Measurements from ENCODE around the gene VKORC1. TPM values are rescaled to one million over a fixed set of nuclear protein-coding genes. Genes with fewer than 3 reads are reported as not detected.
A peak's percentile ranks its signal among the peaks of the same experiment; 100 is the strongest.

The VKORC1 gene
- polyA plus RNA-seq, 3 donors, result 59.2 to 113 (median 91.2) TPM

DNA sequence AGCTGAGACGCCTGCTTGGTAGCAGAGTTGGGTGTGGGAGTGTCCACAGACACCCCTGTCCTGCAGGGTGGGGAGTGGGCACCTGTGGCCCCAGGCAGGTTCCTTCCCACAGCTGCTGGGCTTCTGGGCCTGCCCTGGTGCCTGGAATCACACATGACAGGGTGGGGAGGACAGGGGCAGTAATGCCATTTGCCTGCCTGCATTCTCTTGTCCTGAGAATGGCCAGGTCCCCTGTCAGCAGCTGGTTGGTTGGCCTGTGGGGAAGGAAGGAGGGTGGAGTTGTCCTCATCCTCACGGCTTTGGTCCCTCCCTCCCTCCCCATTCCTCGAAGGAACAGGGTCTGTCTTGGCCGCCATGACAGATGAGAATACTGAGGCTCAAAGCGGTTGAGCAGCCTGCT lies 11.0 kb downstream of the VKORC1 start:
- no peak overlapping the region for H3K27ac ChIP-seq (ENCODE audit: low read depth in 1 of 2, low read length in 2 of 2)
- no peak overlapping the region for H3K4me3 ChIP-seq (replicated peaks in 1 of 3; ENCODE audit: low read depth in 2 of 3, low read length in 3 of 3)
- peaks cover 42 to 66% of the 10 kb centered on the region in 2 donors for H3K36me3 Mint-ChIP-seq
- TF ChIP-seq, protein P1, sequence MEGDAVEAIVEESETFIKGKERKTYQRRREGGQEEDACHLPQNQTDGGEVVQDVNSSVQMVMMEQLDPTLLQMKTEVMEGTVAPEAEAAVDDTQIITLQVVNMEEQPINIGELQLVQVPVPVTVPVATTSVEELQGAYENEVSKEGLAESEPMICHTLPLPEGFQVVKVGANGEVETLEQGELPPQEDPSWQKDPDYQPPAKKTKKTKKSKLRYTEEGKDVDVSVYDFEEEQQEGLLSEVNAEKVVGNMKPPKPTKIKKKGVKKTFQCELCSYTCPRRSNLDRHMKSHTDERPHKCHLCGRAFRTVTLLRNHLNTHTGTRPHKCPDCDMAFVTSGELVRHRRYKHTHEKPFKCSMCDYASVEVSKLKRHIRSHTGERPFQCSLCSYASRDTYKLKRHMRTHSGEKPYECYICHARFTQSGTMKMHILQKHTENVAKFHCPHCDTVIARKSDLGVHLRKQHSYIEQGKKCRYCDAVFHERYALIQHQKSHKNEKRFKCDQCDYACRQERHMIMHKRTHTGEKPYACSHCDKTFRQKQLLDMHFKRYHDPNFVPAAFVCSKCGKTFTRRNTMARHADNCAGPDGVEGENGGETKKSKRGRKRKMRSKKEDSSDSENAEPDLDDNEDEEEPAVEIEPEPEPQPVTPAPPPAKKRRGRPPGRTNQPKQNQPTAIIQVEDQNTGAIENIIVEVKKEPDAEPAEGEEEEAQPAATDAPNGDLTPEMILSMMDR (IDR thresholded peaks at IDR 0.05), result no peak
- H3K4me2 ChIP-seq (replicated peaks; ENCODE audit: extremely low read depth, low read length, poor library complexity, severe bottlenecking), result no peak overlapping the region
- H3K27ac Mint-ChIP-seq, result peak overlapping the region in 1 of 7 donors; percentile 66
- intact Hi-C loops (cut with micrococcal nuclease), result no loop called here
- H3K27me3 ChIP-seq (ENCODE audit: control insufficient read depth in 2 of 2, insufficient read depth in 2 of 2, low read length in 2 of 2), result no peaks in the 10 kb centered on the region
- peak overlapping the region; percentile 8 for H3K9ac ChIP-seq (ENCODE audit: insufficient read depth, low read length, poor library complexity, severe bottlenecking)
- H3K79me2 ChIP-seq (ENCODE audit: insufficient read depth, low read length), result peaks cover 39% of the 10 kb centered on the region
- peaks cover 52 to 88% of the 10 kb centered on the region in 2 donors for H3K36me3 ChIP-seq (replicated peaks in 1 of 2; ENCODE audit: control insufficient read depth in 1 of 2, insufficient read depth in 2 of 2, low read length in 2 of 2)
- H3K9me3 Mint-ChIP-seq, result no peaks in the 10 kb centered on the region
- H4K20me1 ChIP-seq (ENCODE audit: insufficient read depth, low read length), result peaks cover 65% of the 10 kb centered on the region
- H3K4me1 ChIP-seq (ENCODE audit: control insufficient read depth in 1 of 2, insufficient read depth in 2 of 2, low read length in 2 of 2), result peaks cover 10 to 20% of the 10 kb centered on the region in 2 donors
- DNase-seq, result no peak
- no peak overlapping the region for H3K4me3 Mint-ChIP-seq
- H3K9me3 ChIP-seq (replicated peaks in 1 of 2; ENCODE audit: control insufficient read depth in 1 of 2, insufficient read depth in 1 of 2, low read length in 2 of 2), result no peaks in the 10 kb centered on the region
- peaks cover 0 to 3% (median 3%) of the 10 kb centered on the region in 3 donors for H3K27me3 Mint-ChIP-seq (ENCODE audit: low read depth in 3 of 3)
- H2AFZ ChIP-seq (ENCODE audit: insufficient read depth, low read depth, low read length, poor library complexity, severe bottlenecking), result no peak overlapping the region
- WGBS (ENCODE audit: insufficient coverage), result no CpG with 5 or more reads among the region's 5 CpGs
- H3K4me1 Mint-ChIP-seq, result peaks cover 22% of the 10 kb centered on the region

DNA sequence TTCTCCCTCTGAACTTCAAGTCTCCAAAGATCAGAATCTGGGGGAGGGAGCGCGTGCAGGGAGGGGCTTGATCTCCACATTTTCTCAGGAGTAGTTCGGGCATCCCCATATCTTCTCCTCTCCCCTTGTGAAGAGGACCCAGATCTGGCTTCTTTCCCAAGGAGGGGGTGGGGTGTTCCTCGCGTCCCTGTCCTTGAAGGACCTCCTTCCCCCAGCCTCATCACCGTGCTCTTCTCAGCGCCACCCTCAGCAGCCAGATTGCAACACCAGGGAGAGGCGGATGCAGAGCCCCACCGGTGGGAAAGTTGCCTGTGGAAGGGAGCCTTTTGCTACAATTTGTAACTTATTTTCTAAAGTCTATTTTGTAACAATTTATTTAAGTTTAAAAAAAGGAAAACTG lies 11.5 kb downstream of the VKORC1 start:
- TF ChIP-seq, protein P1 (IDR thresholded peaks at IDR 0.05), result no peak
- Mint-ChIP-seq H3K27me3 (ENCODE audit: low read depth in 3 of 3) (peaks cover 0 to 3% (median 3%) of the 10 kb centered on the region in 3 donors), H3K4me1 (peaks cover 26% of the 10 kb centered on the region), H3K9me3 (no peaks in the 10 kb centered on the region), H3K4me3 (no peak overlapping the region), H3K36me3 (peaks cover 47 to 66% of the 10 kb centered on the region in 2 donors), H3K27ac (peak overlapping the region in 5 of 7 donors; percentile 30 to 66 (median 50))
- peaks cover 43% of the 10 kb centered on the region for H3K79me2 ChIP-seq (ENCODE audit: insufficient read depth, low read length)
- H4K20me1 ChIP-seq (ENCODE audit: insufficient read depth, low read length), result peaks cover 70% of the 10 kb centered on the region
- H2AFZ ChIP-seq (ENCODE audit: insufficient read depth, low read depth, low read length, poor library complexity, severe bottlenecking), result no peak overlapping the region
- no peak overlapping the region for H3K27ac ChIP-seq (ENCODE audit: low read depth in 1 of 2, low read length in 2 of 2)
- H3K4me1 ChIP-seq (ENCODE audit: control insufficient read depth in 1 of 2, insufficient read depth in 2 of 2, low read length in 2 of 2), result peaks cover 10 to 23% of the 10 kb centered on the region in 2 donors
- intact Hi-C loops (cut with micrococcal nuclease), result no loop called here
- H3K36me3 ChIP-seq (replicated peaks in 1 of 2; ENCODE audit: control insufficient read depth in 1 of 2, insufficient read depth in 2 of 2, low read length in 2 of 2), result peaks cover 57 to 90% of the 10 kb centered on the region in 2 donors
- H3K27me3 ChIP-seq (ENCODE audit: control insufficient read depth in 2 of 2, insufficient read depth in 2 of 2, low read length in 2 of 2), result no peaks in the 10 kb centered on the region
- no peak overlapping the region for H3K4me2 ChIP-seq (replicated peaks; ENCODE audit: extremely low read depth, low read length, poor library complexity, severe bottlenecking)
- WGBS (ENCODE audit: insufficient coverage), result no CpG with 5 or more reads among the region's 9 CpGs
- H3K9ac ChIP-seq (ENCODE audit: insufficient read depth, low read length, poor library complexity, severe bottlenecking), result peak overlapping the region; percentile 8
- no peak overlapping the region for H3K4me3 ChIP-seq (replicated peaks in 1 of 3; ENCODE audit: low read depth in 2 of 3, low read length in 3 of 3)
- no peak for DNase-seq
- H3K9me3 ChIP-seq (replicated peaks in 1 of 2; ENCODE audit: control insufficient read depth in 1 of 2, insufficient read depth in 1 of 2, low read length in 2 of 2), result no peaks in the 10 kb centered on the region
